HG02884 (cell line): ENCODE measurements around the gene SMAP1.
"Not testable (repeated sequence)": the region's sequence is repeated elsewhere in the genome, so short reads cannot be mapped to it uniquely, and the experiment has no call there.

Experiments used
- ATAC-seq: cut with Tn5 transposase; IDR thresholded peaks from one replicate; pipeline ENCODE4 v1.9.1; 2021; ENCODE audit warnings: mild to moderate bottlenecking, moderate library complexity; ENCODE audit not compliant: unreplicated experiment

The SMAP1 gene

GRCh38 chr6:70738028-70738427 is 70.3 kb downstream of the SMAP1 start:
- ATAC-seq: no peak

GRCh38 chr6:70739534-70739933 is 71.9 kb downstream of the SMAP1 start:
- ATAC-seq: no peak

- ATAC-seq: not testable (repeated sequence)
Measured at GRCh38 chr6:70740746-70741145, 73.1 kb downstream of the SMAP1 start.

DNA sequence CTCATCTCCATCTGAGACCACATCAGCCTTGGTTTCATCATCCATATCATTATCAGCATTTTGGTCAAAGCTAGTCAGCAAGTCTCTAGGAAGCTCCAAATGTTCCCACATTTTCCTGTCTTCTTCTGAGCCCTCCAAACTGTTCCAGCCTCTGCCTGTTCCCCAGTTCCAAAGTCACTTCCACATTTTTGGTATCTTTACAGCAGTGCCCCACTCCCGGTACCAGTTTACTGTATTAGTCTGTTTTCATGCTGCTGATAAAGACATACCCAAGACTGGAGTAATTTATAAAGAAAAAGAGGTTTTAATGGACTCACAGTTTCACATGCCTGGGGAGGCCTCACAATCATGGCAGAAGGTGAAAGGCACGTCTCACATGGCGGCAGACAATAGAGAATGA is 74.8 kb downstream of the SMAP1 start:
- ATAC-seq: not testable (repeated sequence)

DNA sequence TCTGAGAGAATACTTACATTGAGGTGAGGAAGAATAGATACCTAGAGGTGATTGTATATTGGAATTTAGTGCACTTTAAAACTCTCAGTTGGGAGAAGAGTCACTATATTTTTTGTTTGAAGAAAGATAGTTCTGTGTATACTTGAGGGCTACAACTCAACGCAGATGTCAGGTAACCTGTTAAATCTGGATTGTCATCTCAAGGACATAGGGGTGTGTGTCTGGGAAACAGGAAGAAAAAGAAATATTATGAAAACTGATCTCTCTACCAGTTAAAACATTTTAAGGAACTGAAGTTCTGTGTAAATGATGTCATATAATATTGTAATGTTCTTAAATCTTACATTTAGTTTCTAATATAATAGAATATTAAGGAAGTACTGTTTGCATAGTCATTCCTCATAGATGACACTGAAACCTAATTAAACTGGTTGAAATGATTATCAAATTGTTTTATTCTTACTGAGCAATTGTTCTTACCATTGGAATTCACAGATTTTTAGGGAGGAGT is 86.2 kb downstream of the SMAP1 start:
- no peak for ATAC-seq

GRCh38 chr6:70758883-70759282 is 91.2 kb downstream of the SMAP1 start:
- ATAC-seq: no peak

GRCh38 chr6:70763754-70764510 is 96.2 kb downstream of the SMAP1 start:
- ATAC-seq: no peak

DNA sequence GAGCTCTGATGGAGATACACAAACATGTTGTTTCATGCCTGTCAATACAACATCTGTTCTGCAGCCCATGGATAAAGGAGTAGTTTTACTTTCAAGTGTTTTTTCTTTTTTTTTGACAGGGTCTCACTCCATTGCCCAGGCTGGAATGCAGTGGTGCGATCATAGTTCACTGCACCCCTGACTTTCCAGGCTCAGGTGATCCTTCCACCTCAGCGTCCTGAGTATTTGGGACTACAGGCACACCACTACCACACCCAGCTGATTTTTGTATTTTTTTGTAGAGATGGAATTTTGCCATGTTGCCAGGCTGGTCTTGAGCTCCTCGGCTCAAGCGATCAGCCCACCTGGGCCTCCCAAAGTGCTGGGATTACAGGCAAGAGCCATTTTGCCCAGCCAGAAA is 97.0 kb downstream of the SMAP1 start:
- no peak for ATAC-seq

DNA sequence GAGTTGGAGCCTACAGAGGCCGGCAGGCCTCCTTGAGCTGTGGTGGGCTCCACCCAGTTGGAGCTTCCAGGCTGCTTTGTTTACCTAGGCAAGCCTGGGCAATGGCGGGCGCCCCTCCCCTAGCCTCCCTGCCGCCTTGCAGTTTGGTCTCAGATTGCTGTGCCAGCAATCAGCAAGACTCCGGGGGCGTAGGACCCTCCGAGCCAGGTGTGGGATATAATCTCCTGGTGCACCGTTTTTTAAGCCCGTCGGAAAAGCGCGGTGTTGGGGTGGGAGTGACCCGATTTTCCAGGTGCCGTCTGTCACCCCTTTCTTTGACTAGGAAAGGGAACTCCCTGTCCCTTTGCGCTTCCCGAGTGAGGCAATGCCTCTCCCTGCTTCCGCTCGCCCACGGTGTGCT is 103.7 kb downstream of the SMAP1 start:
- not testable (repeated sequence) for ATAC-seq

- no peak for ATAC-seq
Measured at GRCh38 chr6:70779934-70780333, 112.3 kb downstream of the SMAP1 start.

GRCh38 chr6:70790483-70791224 is 123.0 kb downstream of the SMAP1 start:
- ATAC-seq: no peak

DNA sequence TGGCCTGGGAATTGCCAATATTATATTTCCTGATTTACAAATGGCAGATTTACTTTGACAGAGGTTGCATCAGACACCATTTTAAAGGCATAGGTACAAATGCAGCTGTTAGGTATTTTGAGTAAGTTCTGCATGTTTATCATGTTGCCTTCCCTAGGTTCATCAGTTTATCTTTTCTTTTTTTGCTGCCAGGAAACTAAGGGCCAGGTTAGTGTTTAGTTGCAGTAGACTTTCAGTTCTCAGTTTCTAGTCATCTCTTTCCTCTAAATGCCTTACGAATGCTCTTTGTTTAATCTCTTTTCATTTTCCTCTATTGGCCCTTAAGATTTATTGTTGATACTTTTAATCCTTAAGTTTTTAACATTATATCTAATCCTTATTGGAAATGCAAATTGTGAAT is 129.9 kb downstream of the SMAP1 start:
- peak; percentile 97 for ATAC-seq

- ATAC-seq: no peak
Measured at GRCh38 chr6:70806086-70806485, 138.4 kb downstream of the SMAP1 start.

DNA sequence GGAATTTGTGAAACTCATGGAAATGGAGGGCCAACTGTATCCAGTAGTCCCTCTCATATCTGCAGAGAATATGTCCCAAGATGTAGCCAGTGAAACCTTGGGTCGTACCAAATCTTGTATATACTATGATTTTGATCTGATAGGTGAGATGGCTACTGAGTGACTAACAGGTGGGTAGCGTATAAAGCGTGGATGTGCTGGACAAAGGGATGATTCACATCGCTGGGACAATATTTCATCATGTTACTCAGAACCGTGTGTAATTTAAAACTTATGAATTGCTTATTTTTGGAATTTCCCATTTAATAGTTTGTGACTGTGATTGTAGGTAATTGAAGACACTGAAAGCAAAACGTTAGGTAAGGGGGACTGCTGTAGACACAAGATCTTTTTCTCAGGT is 144.1 kb downstream of the SMAP1 start:
- no peak for ATAC-seq

- no peak for ATAC-seq
Measured at GRCh38 chr6:70813885-70814284, 146.2 kb downstream of the SMAP1 start.

DNA sequence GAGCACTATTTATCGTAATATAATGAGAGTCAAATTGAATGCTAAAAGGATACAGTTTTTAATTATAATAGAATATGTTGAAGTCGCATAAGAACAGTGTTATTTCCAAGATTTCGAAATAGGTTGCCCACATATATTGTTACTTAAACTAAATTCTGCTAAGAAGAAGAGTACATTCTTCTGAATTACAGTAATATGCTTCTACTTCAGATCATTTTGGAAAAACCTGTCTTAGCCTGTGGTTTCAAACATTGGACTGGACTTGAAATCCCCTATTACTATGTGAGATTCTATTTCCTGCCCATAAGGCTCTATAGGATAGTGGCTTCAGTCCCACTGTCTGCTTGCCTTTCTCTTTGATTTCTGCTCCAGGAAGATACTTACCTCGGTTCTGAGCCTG is 152.0 kb downstream of the SMAP1 start:
- no peak for ATAC-seq

DNA sequence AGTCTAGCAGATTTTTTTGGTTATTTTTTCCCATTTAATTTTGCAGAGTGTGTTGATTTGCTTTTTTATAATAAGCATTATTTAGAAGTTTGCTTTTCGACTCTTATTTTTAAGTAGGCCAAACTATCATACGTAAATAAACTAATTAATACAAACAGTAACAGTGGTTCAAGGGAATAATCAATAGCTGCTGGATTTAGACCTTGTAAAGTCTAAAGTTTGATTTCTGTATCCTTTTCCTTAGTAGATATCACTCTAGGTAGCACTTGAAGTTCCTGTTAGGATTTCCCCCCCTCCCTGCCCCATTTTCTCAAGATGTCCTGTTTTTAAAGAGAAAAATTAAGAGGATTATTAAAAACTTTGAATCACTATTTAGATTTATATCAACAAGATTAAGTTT is 153.1 kb downstream of the SMAP1 start:
- no peak for ATAC-seq

GRCh38 chr6:70821751-70822150 is 154.1 kb downstream of the SMAP1 start:
- no peak for ATAC-seq

DNA sequence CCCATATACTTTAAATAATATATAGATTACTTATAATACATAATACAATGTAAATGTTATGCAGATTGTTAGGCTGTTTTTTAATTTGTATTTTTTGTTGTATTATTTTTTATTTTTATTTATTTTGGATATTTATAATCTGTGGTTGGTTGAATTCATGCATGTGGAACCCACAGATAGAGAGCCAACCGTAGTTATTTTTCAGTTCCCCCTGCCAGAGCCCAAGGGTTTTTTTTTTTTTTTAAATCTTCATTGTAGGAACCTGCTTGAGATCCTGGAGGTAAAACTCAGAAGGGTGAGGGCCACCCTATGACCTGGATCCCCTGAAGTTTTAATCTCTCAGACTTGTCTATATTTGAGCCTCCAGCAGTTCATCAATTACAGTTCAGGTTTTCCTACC is 156.0 kb downstream of the SMAP1 start:
- no peak for ATAC-seq

DNA sequence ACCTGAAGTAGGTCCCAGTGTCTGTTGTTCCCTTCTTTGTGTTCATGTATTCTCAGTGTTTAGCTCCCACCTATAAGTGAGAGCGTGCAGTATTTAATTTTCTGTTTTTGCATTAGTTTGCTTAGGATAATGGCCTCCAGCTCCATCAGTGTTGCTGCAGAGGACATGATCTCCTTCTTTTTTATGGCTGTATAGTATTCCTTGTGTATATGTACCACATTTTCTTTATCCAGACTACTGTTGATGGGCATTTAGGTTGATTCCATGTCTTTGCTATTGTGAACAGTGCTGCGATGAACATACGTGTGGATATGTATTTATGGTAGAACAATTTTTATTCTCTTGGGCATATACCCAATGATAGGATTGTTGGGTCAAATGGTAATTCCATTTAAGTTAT is 163.7 kb downstream of the SMAP1 start:
- ATAC-seq: no peak

- ATAC-seq: no peak
Measured at GRCh38 chr6:70834520-70834919, 166.8 kb downstream of the SMAP1 start.

DNA sequence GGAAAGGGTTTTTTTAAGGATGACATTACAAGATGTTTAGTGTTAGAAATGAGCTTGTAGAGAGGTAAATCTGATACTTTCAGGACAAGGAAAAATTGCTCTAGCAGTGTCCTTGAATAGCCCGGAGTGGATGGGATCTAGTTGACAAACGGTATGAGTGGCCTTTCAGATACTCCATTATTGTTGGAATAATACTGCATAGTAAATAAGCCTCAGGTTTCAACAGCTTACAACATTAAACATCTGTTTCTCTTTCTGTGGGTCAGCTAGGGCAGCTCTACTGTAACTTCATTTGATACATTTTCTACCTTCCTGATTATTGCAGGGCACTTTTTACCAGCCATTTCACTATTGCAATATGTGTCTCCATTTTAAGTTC is 171.2 kb downstream of the SMAP1 start:
- no peak for ATAC-seq
